HPDE6-E6E7 (cell line): ENCODE results near the gene CD55.

Experiments
- DNase-seq: peaks from one replicate; pipeline ENCODE4 v3.0.0; 2011; ENCODE audit warnings: missing footprints; ENCODE audit errors: extremely low spot score

CD55 gene

DNA sequence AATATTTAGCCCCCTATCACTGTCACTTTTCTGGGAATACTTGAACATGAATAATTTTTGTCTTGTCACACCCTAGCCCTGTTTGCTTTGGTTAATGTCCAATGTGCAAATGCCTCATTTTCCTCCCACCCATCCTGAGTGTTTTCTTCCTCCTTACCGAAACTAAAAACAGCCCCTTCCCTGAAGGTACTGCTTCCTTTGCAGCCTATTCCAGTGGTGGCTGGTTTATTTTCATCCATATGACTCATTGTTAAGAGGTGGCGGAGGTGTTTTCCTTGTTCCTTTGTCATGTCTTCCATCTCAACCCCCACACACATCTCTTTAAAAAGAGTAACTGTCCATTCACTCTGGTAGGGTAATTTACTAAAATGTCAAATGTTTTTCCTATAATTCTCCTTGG lies 40.4 kb downstream of the CD55 start:
- no peak for DNase-seq

DNA sequence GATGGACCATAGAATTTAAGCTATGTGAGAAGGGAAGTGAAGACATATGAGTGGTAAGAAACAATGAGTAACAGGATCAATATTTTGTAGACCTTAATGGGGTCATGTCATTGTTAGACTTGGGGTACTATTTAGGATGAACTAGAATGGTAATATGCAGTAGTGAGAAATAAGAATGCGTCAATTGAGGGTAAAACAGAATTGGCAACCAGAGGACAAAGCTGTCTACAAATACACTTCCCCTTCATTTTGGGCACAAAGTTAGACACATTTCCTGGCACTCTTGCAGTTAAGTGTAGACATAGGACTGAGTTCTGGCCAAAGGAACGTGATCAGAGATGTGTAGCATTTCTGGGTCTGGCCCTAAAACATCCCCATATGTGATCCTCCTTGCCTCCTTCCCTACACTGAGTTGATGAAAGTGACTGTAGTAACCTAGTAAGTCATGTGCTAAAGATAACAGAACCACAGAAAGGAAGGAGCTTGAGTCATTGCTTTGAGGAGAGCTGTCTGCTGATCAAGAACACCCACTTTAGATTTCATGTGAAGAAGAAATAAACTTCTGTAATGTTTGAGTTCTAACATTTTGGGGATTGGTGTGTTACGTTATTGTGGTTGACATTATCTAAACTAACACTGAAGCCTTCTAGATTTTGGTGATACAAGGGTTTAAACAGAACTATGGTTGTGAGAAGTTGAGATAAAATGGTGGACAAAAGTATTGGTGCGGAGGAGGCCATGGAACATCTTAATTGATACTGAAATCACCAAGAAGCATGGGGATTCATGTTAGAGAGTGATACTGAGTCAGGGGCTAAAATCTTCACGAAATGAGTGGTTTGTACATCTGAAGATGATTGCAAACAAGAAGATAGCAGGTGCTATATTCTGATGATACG lies 41.7 kb downstream of the CD55 start:
- DNase-seq, result no peak

DNA sequence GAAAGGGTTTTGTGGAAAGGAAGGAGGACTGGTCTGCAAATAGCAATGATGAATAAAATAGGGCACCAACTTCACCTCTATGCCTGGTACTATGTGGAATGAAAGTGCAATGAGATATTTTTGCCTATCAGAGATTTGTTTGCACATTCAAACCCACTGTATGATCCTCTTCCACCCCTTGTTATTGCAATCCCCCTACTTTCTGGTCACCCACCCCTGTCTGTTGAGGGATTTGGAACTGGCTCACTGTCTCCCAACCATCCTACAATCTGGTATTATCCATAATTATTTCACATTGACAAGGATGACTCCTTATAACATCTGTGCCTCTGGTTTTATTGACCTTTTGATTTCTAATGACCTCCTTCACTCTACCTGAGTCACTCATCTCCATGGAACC lies 42.4 kb downstream of the CD55 start:
- DNase-seq, result no peak

DNA sequence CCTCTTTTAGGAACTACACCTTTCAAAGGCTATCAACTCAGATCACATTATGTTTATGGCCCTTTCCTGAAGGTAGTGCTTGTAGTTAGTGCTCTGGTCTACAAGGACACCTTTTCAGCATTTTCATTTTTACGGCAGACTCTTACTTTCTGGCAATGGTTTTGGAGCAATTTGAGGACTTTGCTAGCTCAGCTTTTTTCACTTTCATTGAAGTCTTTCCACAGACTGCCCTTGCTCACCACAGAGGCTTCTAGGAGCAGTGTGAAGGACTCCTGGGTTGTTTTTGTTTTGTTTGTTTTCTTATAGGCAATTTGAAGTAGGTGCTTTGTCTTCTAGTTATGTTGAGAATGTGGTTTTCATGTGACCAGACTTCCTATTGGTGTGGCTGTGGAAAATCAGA lies 43.1 kb downstream of the CD55 start:
- no peak for DNase-seq

DNA sequence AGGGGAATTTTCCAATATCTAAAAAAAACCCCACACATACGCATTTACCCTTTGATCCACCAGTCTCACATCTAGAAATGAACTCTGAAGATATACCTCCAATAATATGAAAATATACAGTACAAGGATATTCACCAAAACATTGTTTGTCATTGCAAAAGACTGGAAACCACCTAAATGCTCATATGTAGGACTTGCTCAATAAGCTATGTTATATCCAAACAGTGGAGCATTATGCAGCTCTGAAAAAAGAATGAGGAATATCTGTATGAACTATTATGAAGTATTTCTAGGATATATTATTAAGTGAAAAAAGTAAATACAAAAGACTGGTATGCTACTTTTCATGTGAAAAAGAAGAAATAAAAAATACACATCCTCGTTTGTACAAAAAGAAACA lies 43.6 kb downstream of the CD55 start:
- no peak for DNase-seq

DNA sequence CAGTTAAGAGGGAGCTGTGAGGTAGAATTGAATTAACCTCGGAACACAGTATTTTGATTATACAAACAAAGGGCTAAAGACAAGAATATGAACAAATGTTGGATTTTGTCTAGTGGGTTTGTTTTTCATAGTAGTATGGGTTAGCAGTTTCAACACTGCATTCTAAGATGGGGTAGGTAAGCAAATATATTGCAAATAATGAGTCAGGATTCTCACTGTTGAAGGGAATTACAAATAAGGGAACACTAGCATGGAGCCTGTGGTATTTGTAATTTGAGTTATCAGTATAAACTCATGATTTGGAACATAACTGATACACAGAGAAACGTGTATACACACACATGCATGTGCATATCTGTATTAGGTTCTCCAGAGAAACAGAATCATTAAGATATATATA lies 44.5 kb downstream of the CD55 start:
- DNase-seq, result no peak

DNA sequence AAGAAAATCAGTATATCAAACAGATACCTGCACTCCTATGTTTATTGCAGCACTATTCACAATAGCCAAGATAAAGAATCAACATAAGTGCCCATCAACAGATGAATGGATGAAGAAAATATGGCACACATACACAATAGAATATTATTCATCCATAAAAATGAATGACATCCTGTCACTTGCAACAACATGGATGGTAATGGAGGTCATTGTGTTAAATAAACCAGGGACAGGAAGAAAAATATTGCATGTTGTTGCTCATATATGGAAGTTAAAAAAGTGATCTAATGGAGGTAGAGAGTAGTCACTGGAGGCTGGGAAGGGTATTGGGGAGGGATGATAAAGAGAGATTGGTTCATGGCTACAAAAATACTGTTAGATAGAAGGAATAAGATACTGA lies 67.2 kb downstream of the CD55 start:
- DNase-seq, result no peak

DNA sequence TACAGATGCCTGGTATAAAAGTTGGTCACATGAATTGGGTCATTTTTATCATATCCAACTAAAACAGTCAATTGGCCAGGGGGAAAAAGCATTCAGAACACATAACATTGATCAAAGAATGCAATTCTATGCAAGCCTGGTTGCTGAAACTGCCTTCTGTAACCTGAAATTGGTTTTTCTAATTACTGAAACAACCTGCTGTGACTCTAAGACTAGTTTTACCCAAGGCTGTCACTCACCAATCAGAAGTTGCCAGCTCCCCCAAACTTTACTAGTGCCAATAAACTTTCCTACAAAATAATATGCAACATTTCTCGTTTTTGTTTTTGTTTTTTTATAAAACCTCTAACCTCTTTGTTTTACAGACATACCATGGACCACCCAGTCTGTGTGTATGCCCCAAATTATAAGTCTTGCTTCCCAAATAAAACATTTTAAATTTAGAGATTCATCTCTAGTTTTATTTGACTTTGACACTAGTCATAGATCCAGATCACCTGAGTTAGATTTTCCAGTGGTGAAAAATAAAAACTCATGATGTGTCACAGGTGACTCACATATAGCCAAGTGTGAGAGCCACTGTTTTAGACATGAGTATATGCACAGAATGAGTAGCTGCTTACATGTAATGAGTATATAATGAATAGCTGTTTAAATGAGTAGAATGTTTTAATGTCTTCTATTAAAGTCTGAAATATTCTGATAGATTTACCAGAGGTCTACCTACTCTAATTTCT lies 68.4 kb downstream of the CD55 start:
- DNase-seq, result peak; percentile 77

DNA sequence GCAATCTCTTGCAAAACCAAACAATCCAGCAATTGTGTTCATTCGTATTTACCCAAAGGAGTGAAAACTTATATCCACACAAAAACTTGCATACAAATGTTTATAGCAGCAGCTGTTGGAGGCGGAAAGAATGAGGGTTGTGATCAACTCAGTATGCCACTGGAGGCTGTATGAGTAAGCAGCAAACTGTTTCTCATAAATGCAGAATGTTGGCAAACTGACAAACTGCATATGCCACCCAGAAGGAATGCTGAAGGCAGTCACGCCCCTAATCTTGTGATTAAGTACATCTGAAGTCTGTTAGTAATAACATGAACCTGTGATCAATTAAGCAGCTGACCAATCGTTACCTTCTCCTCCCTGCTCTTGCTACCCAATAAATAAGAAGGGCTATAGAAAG lies 72.1 kb downstream of the CD55 start:
- DNase-seq, result no peak

DNA sequence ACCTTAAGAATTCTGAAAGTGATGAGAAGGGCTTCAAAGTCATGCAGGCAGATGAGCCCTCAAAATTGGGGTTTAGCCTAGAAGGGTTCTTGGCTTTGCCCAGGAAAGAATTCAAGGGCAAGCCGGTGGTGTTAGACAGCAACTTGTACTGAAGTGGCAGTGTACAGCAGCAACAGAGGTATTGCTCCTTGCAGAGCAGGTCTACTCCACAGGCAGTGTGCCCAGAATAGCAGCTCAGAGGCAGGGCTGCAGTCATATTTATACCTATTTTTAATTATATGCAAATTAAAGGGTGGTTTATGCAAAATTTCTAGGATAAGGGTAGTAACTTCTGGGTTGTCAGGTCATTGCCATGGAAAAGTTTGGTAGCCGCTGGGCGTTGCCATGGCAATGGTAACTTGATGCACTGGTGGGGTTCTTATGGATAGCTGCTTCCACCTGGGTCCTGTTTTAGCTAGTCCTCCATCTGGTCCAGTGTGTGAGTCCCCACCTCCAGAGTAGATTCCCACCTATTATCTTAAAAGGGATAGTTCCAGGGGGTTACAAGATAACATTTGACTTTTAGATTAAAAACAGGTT lies 74.8 kb downstream of the CD55 start:
- DNase-seq, result no peak

DNA sequence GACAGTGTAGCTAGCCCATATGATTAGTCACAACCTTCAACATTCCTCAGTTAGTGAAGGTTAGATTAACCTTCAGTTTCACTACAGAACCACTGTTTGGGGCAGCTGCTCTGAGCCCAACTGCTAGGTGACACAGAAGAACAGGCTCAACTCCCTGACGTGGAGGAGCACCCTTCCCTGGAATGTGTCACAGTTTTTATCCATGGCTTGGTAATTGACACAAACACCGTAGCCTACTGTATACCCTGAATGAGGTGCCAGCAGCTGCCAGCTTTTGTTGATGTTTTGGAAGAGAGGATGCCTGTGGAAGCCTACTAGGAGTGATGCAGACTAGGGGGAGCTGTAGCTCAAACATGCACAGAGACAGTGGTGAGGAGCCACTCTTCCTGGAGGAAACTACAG lies 76.0 kb downstream of the CD55 start:
- no peak for DNase-seq

DNA sequence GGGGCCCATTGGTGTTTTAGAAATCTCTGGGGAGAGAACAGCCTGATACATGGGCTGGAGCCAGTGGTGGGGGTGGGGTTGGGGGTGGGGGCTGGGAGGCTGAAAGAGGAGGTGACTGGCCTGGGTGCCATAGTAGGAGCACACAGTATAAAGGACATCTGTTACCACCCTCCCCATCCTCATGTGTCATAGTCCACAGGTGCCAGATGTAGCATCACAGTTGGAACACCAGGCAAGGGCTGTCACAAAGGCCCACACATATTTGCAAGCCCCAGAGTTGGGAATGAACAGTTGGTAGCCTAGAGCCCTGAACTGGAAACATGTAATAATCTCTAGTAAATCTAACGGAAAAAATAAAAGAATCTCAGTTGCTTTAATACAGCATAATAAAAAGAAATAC lies 77.5 kb downstream of the CD55 start:
- DNase-seq, result no peak

DNA sequence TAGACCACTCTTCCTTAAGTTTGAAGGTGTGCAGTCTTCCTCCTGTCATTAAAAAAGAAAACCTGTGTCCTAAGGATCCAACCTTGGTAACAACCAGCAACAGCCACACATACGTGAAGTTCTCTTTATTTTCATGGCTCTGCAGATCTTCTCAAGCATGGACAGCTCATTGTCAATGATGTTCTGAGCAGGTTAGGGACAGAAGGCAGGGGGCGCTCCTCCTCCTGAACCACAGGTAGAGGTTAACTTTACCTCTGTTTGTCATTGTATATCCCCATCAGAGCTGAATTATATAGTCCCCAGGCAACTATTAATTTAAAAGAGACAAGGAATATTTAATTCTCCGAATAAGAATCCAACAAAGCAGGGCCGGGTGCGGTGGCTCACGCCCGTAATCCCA lies 80.1 kb downstream of the CD55 start:
- no peak for DNase-seq

DNA sequence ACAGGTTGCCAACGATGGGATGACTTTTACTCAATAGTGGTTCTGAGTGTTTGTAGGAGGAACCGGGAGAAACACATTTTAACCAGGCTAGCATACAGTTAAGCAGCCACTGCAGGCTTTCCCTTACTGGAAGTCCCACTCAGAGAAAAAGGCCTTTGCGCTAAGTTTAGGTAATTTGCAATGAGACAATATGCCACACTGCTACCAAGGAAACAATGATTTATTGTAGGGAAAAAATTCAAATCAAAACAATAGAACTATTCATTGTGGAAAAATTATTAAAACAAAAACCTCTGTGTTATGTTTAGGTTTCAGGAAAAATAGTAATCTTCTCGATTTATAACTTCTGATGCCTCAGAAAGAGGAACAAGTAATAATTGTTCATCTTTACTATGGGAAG lies 81.3 kb downstream of the CD55 start:
- DNase-seq, result no peak

DNA sequence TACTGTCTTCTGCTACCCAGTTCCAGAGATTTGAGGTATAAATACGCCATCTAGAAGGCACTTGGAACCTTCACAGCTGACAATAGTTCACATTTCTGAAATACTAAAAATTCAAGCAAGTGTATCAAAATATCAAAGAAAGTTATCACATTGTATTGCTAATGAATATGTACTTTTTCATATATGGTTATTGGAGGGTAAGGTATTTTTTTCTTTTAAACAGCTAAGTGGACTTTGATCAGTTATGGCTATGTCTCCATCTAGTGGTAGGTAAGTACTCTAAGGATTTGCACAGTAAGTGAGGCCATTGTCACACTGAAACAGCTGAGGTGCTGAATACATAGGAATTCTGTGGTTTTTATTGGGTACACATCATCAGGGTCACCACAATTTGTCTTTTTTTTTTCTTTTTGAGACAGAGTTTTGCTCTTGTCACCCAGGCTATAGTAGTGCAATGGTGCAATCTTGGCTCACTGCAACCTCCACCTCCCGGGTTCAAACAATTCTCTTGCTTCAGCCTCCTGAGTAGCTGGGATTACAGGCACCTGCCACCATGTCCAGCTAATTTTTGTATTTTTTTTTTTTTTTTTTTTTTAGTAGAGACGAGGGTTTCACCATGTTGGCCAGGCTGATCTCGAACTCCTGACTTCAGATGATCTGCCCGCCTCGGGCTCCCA lies 83.5 kb downstream of the CD55 start:
- DNase-seq, result peak; percentile 43

DNA sequence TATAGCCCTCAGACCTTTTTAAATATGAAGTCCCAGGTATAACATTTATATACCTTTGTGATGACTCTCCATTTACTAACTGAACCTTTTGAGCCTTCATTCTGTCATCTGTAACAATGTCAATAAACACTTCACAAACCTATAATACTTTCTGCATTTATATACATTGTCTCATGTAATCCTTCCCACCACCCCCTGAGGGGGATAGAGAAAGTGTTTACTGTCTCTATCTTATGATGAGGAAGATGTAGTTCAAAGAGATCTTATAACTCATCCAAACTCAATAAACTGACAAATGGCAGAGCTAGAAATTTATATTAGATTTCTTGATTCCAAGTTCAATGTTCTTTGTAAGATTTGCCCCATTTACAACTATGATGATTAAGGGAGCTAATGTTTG lies 84.3 kb downstream of the CD55 start:
- DNase-seq, result no peak

DNA sequence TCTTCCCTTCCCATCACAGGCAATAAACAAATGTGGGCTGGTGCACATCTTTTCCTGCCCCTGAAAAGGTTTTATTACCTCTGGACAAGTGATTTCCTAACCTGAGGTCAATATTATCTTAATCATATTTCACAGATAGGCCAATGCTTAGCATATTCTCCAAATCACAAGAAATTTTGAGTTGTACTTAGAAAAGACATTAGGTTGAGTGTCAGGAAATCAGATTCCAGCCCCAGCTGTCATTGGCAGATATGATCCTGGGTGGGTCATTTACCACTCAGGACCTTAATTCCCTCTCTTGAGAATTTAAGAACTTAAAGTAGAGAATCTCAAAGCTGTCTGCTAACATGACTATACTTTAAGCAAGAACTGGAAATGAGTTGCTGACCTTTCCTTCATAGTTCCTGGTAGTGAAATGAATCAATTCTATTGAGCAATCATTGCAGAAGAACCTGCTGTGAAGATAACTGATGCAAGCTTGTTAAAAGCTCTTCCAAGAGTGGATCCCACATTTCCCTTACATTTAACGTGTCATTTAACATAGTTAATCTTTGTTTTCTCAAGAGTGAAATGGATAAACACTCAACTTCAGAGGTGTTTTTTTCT lies 86.3 kb downstream of the CD55 start:
- DNase-seq, result peak; percentile 34
